ENCODE data around the gene CDH5. TPM values are rescaled to one million over a fixed set of nuclear protein-coding genes. Genes with fewer than 3 reads are reported as not detected.

Gene CDH5
- total RNA-seq, 4 donors from 2014 or later, result 6.0 to 18.1 (median 6.8) TPM

- DNase-seq, result no peak
- H3K36me3 ChIP-seq, result no peaks in the 10 kb centered on the region
- in situ Hi-C loops (cut with MboI; ENCODE audit: low pct_ligation_motif_present in 1 of 4, low pct_unique_long_range_greater_than_20kb in 1 of 4, low sequenced_read_pairs in 3 of 4), result no loop called here
- H3K4me3 ChIP-seq, result no peak overlapping the region
- peaks cover 3% of the 10 kb centered on the region for H3K27me3 ChIP-seq
- no peak overlapping the region for H3K27ac ChIP-seq
- intact Hi-C loops (cut with DNase I; ENCODE audit: low total_unique reads), result no loop called here
- WGBS, 2 donors (ENCODE audit: low coverage in 1 of 2), result 81% methylated on average over 8 of the region's 8 CpGs; no CpG with 5 or more reads in 1 of the 2 donors
- H3K4me1 ChIP-seq, result no peaks in the 10 kb centered on the region
- no peaks in the 10 kb centered on the region for H3K9me3 ChIP-seq
- TF ChIP-seq EP300 (IDR thresholded peaks at IDR 0.05; ENCODE audit: low read depth), result no peak
- TF ChIP-seq POLR2AphosphoS5 (IDR thresholded peaks at IDR 0.05), result no peak
- TF ChIP-seq, protein P1, sequence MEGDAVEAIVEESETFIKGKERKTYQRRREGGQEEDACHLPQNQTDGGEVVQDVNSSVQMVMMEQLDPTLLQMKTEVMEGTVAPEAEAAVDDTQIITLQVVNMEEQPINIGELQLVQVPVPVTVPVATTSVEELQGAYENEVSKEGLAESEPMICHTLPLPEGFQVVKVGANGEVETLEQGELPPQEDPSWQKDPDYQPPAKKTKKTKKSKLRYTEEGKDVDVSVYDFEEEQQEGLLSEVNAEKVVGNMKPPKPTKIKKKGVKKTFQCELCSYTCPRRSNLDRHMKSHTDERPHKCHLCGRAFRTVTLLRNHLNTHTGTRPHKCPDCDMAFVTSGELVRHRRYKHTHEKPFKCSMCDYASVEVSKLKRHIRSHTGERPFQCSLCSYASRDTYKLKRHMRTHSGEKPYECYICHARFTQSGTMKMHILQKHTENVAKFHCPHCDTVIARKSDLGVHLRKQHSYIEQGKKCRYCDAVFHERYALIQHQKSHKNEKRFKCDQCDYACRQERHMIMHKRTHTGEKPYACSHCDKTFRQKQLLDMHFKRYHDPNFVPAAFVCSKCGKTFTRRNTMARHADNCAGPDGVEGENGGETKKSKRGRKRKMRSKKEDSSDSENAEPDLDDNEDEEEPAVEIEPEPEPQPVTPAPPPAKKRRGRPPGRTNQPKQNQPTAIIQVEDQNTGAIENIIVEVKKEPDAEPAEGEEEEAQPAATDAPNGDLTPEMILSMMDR (IDR thresholded peaks at IDR 0.05), result no peak
- no peak for TF ChIP-seq POLR2A (IDR thresholded peaks at IDR 0.05)
Observed at GRCh38 chr16:66438536-66438935, 72.0 kb downstream of the CDH5 start.

DNA sequence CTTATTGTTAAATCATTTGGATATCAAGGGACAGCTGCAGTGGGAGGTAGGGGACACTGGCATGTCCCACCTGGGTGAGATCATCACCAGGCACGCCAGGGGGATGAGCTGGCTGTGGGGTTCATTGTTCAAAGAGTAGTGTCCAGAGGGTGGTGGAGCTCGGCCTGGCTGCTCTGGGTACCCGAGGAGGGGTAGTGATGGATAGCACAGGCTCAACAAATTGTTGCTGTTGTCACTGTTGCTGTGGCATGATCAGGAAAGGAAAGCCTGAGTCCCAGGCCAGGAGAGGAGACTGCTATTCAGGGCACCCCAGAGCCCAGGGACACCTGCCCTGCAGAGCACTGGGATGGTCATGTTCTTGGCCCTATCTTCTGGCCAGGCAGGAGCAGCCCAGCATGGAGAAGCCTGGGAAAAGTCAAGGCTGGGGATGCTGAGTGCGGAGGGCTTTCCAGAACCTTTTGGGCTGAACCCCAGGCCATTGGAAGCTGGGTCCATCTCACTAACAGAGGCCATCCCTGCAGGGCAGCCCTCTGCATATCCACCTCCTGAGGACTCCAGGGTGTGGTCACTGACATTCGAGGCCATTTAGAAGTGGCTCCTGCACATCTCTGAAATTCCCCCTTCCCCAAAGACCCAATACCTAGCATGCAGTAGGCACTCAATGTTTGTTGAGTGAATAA lies 72.7 kb downstream of the CDH5 start:
- Histone ChIP-seq H3K9me3 (no peaks in the 10 kb centered on the region), H3K4me1 (no peaks in the 10 kb centered on the region), H3K27me3 (peaks cover 7% of the 10 kb centered on the region), H3K4me3 (no peak overlapping the region), H3K27ac (no peak overlapping the region), H3K36me3 (no peaks in the 10 kb centered on the region)
- intact Hi-C loops (cut with DNase I; ENCODE audit: low total_unique reads) (no loop called here), in situ Hi-C loops (cut with MboI; ENCODE audit: low pct_ligation_motif_present in 1 of 4, low pct_unique_long_range_greater_than_20kb in 1 of 4, low sequenced_read_pairs in 3 of 4) (no loop called here)
- no peak for DNase-seq
- WGBS, 2 donors (ENCODE audit: low coverage in 1 of 2), result 75% methylated on average over 4 of the region's 5 CpGs; no CpG with 5 or more reads in 1 of the 2 donors
- no peak for TF ChIP-seq POLR2A (IDR thresholded peaks at IDR 0.05)
- TF ChIP-seq, protein P1 (IDR thresholded peaks at IDR 0.05), result no peak
- no peak for TF ChIP-seq POLR2AphosphoS5 (IDR thresholded peaks at IDR 0.05)
- no peak for TF ChIP-seq EP300 (IDR thresholded peaks at IDR 0.05; ENCODE audit: low read depth)

DNA sequence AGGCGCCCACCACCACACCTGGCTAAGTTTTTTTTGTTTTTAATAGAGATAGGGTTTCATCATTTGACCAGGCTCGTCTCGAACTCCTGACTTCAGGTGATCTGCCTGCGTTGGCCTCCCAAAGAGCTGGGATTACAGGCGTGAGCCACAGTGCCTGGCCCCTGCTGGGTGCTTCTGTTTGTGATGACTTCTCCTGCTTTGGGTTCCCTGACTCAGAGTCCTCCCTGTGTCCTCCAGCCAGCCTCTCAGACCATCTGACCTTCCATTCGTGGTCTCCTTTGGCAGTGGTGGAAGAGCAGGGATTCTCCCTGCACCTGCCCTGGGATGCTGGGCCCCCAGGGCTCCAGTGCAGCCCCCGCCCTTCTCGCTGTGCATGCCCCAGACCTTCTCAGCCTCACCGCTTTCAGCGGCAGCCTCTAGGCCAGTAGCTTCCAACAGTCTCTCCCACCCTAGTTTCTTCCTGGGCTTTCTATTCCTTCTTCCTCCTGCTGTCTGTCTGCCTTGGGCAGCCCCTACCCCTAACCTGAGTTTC lies 73.8 kb downstream of the CDH5 start:
- Histone ChIP-seq H3K4me3 (no peak overlapping the region), H3K36me3 (no peaks in the 10 kb centered on the region), H3K27ac (no peak overlapping the region), H3K9me3 (no peaks in the 10 kb centered on the region), H3K27me3 (peaks cover 8% of the 10 kb centered on the region), H3K4me1 (no peaks in the 10 kb centered on the region)
- intact Hi-C loops (cut with DNase I; ENCODE audit: low total_unique reads), result no loop called here
- DNase-seq, result no peak
- in situ Hi-C loops (cut with MboI; ENCODE audit: low pct_ligation_motif_present in 1 of 4, low pct_unique_long_range_greater_than_20kb in 1 of 4, low sequenced_read_pairs in 3 of 4), result no loop called here
- TF ChIP-seq POLR2A (IDR thresholded peaks at IDR 0.05) (no peak), EP300 (IDR thresholded peaks at IDR 0.05; ENCODE audit: low read depth) (no peak), POLR2AphosphoS5 (IDR thresholded peaks at IDR 0.05) (no peak)
- TF ChIP-seq, protein P1 (IDR thresholded peaks at IDR 0.05), result no peak
- 85% methylated on average over 10 of the region's 10 CpGs; no CpG with 5 or more reads in 1 of the 2 donors for WGBS, 2 donors (ENCODE audit: low coverage in 1 of 2)

DNA sequence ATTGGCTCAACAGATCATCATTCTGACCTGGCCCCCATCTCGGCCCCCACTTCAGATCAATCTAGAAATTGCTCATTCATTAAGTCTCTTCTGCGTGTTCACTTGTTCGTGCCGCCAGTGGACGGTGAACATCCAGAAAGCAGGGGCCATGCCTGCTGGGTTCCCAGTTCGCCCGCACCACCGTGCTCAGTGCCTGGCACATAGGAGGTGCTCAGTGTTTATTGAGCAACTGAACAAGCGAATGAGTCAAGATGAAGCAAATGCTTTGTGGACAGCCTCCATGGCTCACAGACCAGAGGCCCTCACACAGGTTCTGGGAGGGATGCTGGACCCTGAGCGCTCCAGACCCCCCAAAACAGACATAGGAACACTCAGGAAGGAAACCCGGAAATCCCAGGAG lies 74.5 kb downstream of the CDH5 start:
- no peak overlapping the region for H3K4me3 ChIP-seq
- H3K4me1 ChIP-seq, result no peaks in the 10 kb centered on the region
- in situ Hi-C loops (cut with MboI; ENCODE audit: low pct_ligation_motif_present in 1 of 4, low pct_unique_long_range_greater_than_20kb in 1 of 4, low sequenced_read_pairs in 3 of 4), result no loop called here
- H3K9me3 ChIP-seq, result no peaks in the 10 kb centered on the region
- no peak overlapping the region for H3K27ac ChIP-seq
- TF ChIP-seq POLR2AphosphoS5 (IDR thresholded peaks at IDR 0.05), result no peak
- no peak for TF ChIP-seq POLR2A (IDR thresholded peaks at IDR 0.05)
- TF ChIP-seq, protein P1 (IDR thresholded peaks at IDR 0.05), result no peak
- no peak for TF ChIP-seq EP300 (IDR thresholded peaks at IDR 0.05; ENCODE audit: low read depth)
- H3K36me3 ChIP-seq, result no peaks in the 10 kb centered on the region
- no peak for DNase-seq
- 85 to 93% methylated on average over 3 to 11 of the region's 11 CpGs for WGBS, 2 donors (ENCODE audit: low coverage in 1 of 2)
- H3K27me3 ChIP-seq, result peaks cover 5% of the 10 kb centered on the region
- intact Hi-C loops (cut with DNase I; ENCODE audit: low total_unique reads), result no loop called here

All from transverse colon (tissue), 4 donors.